ENCODE data around the gene CRYBA2.

DNA sequence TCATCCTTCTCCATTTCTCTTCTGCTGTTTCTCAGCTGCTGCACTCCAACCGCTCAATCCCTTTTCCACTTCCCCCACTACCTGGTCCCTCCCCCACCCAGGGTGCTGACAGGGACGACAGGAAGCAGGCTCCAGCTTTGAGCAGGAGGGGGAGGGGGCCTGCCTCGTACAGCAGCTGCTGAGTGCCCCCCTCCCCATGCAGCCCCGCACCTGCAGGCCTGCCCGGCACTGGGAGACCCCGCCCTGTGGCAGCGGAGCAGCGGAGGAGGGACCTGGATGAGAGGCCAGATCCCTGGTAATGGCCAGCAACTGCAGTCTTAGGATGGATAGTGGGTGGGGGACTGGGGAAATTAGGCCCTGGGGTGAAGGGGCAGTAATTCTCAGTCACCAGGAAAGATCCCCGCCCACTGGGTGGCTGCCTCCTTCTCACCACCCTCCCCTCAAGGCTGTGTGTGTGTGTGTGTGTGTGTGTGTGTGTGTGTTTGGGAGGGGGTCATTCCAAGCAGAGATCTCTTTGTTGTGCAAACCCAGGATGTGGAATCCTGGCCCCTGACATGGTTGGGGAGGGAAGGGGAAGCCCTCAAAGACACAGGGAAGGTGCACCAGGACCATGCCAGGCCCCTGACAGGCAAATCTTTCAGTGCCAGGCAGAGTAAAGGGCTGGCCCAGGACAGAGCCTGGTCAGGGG, 6.8 kb upstream of the CRYBA2 start:
- TF ChIP-seq, protein P1, sequence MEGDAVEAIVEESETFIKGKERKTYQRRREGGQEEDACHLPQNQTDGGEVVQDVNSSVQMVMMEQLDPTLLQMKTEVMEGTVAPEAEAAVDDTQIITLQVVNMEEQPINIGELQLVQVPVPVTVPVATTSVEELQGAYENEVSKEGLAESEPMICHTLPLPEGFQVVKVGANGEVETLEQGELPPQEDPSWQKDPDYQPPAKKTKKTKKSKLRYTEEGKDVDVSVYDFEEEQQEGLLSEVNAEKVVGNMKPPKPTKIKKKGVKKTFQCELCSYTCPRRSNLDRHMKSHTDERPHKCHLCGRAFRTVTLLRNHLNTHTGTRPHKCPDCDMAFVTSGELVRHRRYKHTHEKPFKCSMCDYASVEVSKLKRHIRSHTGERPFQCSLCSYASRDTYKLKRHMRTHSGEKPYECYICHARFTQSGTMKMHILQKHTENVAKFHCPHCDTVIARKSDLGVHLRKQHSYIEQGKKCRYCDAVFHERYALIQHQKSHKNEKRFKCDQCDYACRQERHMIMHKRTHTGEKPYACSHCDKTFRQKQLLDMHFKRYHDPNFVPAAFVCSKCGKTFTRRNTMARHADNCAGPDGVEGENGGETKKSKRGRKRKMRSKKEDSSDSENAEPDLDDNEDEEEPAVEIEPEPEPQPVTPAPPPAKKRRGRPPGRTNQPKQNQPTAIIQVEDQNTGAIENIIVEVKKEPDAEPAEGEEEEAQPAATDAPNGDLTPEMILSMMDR (IDR thresholded peaks at IDR 0.05): no peak
- no peak for TF ChIP-seq ZFX (IDR thresholded peaks at IDR 0.05; ENCODE audit: borderline replicate concordance)

Measured in 22Rv1 (cell line).